ENCODE data around the gene PAQR9.

The PAQR9 gene

GRCh38 chr3:142916605-142917004, 46.9 kb downstream of the PAQR9 start:
- no peak for DNase-seq (ENCODE audit: low spot score)

DNA sequence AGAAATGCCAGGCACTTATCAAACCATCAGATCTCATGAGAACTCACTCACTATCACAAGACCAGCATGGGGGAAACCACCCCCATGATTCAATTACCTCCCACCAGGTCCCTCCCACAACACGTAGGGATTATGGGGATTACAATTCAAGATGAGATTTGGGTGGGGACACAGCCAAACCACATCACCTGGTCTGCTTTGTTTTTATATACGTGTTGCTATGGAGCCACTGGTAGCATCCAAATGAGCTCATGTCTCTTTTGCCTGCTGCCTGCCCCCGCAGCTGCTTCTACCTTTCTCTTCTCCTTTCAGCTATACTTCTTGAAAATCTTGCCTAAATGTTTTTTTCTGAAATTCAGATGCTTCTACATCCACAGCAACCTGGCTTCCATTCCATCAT, 47.8 kb downstream of the PAQR9 start:
- DNase-seq (ENCODE audit: low spot score): no peak

DNA sequence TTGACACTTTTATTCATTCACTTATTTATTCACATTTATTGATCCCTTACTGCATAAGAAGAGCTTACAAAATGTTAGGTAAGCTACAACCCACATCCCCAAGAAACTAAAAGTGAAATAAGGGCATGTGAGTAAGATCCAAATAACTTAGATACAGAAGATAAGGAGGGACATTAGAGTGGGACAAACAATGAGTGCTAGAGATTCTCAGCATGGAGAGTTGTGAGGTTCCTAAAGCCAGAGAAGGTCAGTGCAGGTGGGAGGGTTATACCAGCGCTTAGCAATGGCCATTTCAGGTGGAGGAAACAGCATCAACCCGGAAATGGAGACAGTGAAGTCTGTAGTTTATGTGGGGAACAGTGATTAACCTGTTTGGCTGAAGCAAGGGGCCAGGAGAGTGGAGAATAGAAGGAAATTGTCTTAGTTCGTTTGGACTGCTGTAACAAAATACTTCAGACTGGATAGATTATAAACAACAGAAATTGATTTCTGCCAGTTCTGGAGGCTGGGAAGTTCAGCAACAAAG, 49.1 kb downstream of the PAQR9 start:
- no peak for DNase-seq (ENCODE audit: low spot score)

- no peak for DNase-seq (ENCODE audit: low spot score)
Measured at GRCh38 chr3:142913432-142913831, 50.0 kb downstream of the PAQR9 start.

- DNase-seq (ENCODE audit: low spot score): no peak
Measured at GRCh38 chr3:142912402-142913172, 50.9 kb downstream of the PAQR9 start.

Measured in AG08395 (cell line).